Keratinocyte (primary cell): ENCODE results near the gene SLITRK6. TPM values are rescaled to one million over a fixed set of nuclear protein-coding genes. Genes with fewer than 3 reads are reported as not detected.

Experiments used
- DNase-seq: peaks from one replicate; pipeline ENCODE4 v3.0.0-alpha.2; 2011; ENCODE audit warnings: low read depth, missing footprints, low spot score
- FAIRE-seq: peaks from 2 replicates; lab custom pipeline; 2011; peaks lifted over from hg19 to GRCh38; lab: Jason Lieb, UNC
- H2AFZ ChIP-seq: 2 replicates; pipeline ENCODE4 v1.6.0; 2012; ENCODE audit warnings: low read length, control low read depth, inconsistent platforms; ENCODE audit not compliant: control insufficient read depth
- H3K27ac ChIP-seq: 2 replicates; pipeline ENCODE4 v1.5.1; 2011; ENCODE audit warnings: low read length; ENCODE audit not compliant: control insufficient read depth, insufficient read depth
- H3K27me3 ChIP-seq: 3 replicates; pipeline ENCODE4 v1.6.0; 2011; ENCODE audit warnings: low read length; ENCODE audit not compliant: control insufficient read depth, insufficient read depth; ENCODE audit errors: extremely low read depth
- H3K36me3 ChIP-seq, 2 experiments: 2 replicates in 1 of 2; 3 replicates in 1 of 2; pipeline ENCODE4 v1.5.1; 2011; ENCODE audit warnings: low read length in 2 of 2, mild to moderate bottlenecking in 1 of 2; ENCODE audit not compliant: control insufficient read depth in 2 of 2, insufficient read depth in 2 of 2; ENCODE audit errors: extremely low read depth in 1 of 2
- H3K4me1 ChIP-seq: 3 replicates; pipeline ENCODE4 v1.5.1; 2011; ENCODE audit warnings: low read length; ENCODE audit not compliant: control insufficient read depth, insufficient read depth; ENCODE audit errors: extremely low read depth
- H3K4me2 ChIP-seq: 3 replicates; pipeline ENCODE4 v1.6.0; 2011; ENCODE audit warnings: low read depth, low read length; ENCODE audit not compliant: control insufficient read depth, insufficient read depth; ENCODE audit errors: extremely low read depth
- H3K4me3 ChIP-seq, 3 experiments: fragments of 200-600 bp in 1 of 3; sonication (generic) in 1 of 3; 2 replicates in 2 of 3; 3 replicates in 1 of 3; pipeline ENCODE4 v1.5.1; 2011 to 2016; ENCODE audit warnings: low read length in 3 of 3, mild to moderate bottlenecking in 3 of 3, control low read depth in 2 of 3, inconsistent platforms in 1 of 3, low read depth in 1 of 3, mixed read lengths in 1 of 3, mixed run types in 1 of 3, moderate library complexity in 1 of 3; ENCODE audit not compliant: control insufficient read depth in 2 of 3, insufficient read depth in 2 of 3; ENCODE audit errors: extremely low read depth in 1 of 3
- H3K79me2 ChIP-seq: 2 replicates; pipeline ENCODE4 v1.6.0; 2012; ENCODE audit warnings: low read length; ENCODE audit not compliant: control insufficient read depth, insufficient read depth
- H3K9ac ChIP-seq: 3 replicates; pipeline ENCODE4 v1.6.0; 2011; ENCODE audit warnings: low read length; ENCODE audit not compliant: control insufficient read depth, insufficient read depth; ENCODE audit errors: extremely low read depth
- H3K9me1 ChIP-seq: 3 replicates; pipeline ENCODE4 v1.6.0; 2011; ENCODE audit warnings: low read length; ENCODE audit not compliant: control insufficient read depth, insufficient read depth; ENCODE audit errors: extremely low read depth
- H3K9me3 ChIP-seq: 2 replicates; pipeline ENCODE4 v1.5.1; 2012; ENCODE audit warnings: low read depth, low read length; ENCODE audit not compliant: control insufficient read depth
- H4K20me1 ChIP-seq: 3 replicates; pipeline ENCODE4 v1.6.0; 2011; ENCODE audit warnings: low read length; ENCODE audit not compliant: control insufficient read depth, insufficient read depth; ENCODE audit errors: extremely low read depth
- CTCF ChIP-seq, 3 experiments: IDR thresholded peaks in 1 of 3; conservative IDR thresholded peaks in 1 of 3; optimal IDR thresholded peaks in 1 of 3; 2 replicates in 2 of 3; 3 replicates in 1 of 3; pipeline versions ENCODE3 to v1.5.1; 2011; ENCODE audit warnings: low read length in 3 of 3, mild to moderate bottlenecking in 3 of 3, moderate library complexity in 2 of 3, control low read depth in 1 of 3, inconsistent platforms in 1 of 3; ENCODE audit not compliant: insufficient read depth in 2 of 3; ENCODE audit errors: extremely low read depth in 1 of 3
- EZH2 ChIP-seq: IDR thresholded peaks from one replicate; pipeline ENCODE4 v1.6.1; 2012; ENCODE audit warnings: inconsistent platforms, mild to moderate bottlenecking, low read length, moderate library complexity
- dilution Hi-C: fragments of 300-500 bp; cut with MboI; formaldehyde crosslinking; loops from one replicate; pipeline ENCODE4 v1.7.0; 2020; ENCODE audit warnings: low sequenced_read_pairs; ENCODE audit not compliant: extremely low pct_ligation_motif_present
- polyA plus RNA-seq, 5 experiments: library from polyadenylated mRNA; depleted of rRNA in 3 of 5; stranded (reverse) in 3 of 5; stranded (forward) in 1 of 5; unstranded in 1 of 5; fragments of >200 nt; gene quantifications; 1 replicate in 1 of 5; 2 replicates in 3 of 5; 3 replicates in 1 of 5; pipeline versions ENCODE4 v1.2.1 to v1.2.3, GENCODE V29; 2011 to 2012; ENCODE audit warnings: missing spikeins in 2 of 5, low read depth in 1 of 5, low replicate concordance in 1 of 5

Gene SLITRK6
- polyA plus RNA-seq, 1 donor (not counting 4 experiments of a cell fraction or from before 2014, with no cell fraction given), result 12.3 TPM

GRCh38 chr13:85841427-85841826 is 42.2 kb upstream of the SLITRK6 start:
- Histone ChIP-seq H2AFZ (no peak overlapping the region), H3K4me1 (no peaks in the 10 kb centered on the region), H3K4me2 (no peak overlapping the region), H3K27me3 (no peaks in the 10 kb centered on the region), H3K9me3 (no peaks in the 10 kb centered on the region), H3K9ac (no peak overlapping the region), H3K4me3 (no peak overlapping the region), H3K9me1 (no peaks in the 10 kb centered on the region), H3K36me3 (no peaks in the 10 kb centered on the region), H4K20me1 (no peaks in the 10 kb centered on the region), H3K27ac (no peak overlapping the region), H3K79me2 (no peaks in the 10 kb centered on the region)
- no peak for DNase-seq
- TF ChIP-seq EZH2 (no peak), CTCF (optimal IDR thresholded peaks at IDR 0.05 in 1 of 3, IDR thresholded peaks at IDR 0.05 in 1 of 3, conservative IDR thresholded peaks at IDR 0.05 in 1 of 3; ENCODE audit: extremely low read depth in 1 of 3, insufficient read depth in 2 of 3, low read length in 3 of 3) (no peak)
- dilution Hi-C loops, result no loop called here
- FAIRE-seq, result no peak

- TF ChIP-seq CTCF (optimal IDR thresholded peaks at IDR 0.05 in 1 of 3, IDR thresholded peaks at IDR 0.05 in 1 of 3, conservative IDR thresholded peaks at IDR 0.05 in 1 of 3; ENCODE audit: extremely low read depth in 1 of 3, insufficient read depth in 2 of 3, low read length in 3 of 3) (no peak), EZH2 (no peak)
- no peaks in the 10 kb centered on the region for H3K4me1 ChIP-seq
- H3K36me3 ChIP-seq, result no peaks in the 10 kb centered on the region
- DNase-seq (no peak), FAIRE-seq (no peak)
- H4K20me1 ChIP-seq, result no peaks in the 10 kb centered on the region
- no peak overlapping the region for H3K27ac ChIP-seq
- H3K4me3 ChIP-seq, result no peak overlapping the region
- H3K9me1 ChIP-seq, result no peaks in the 10 kb centered on the region
- no peak overlapping the region for H3K9ac ChIP-seq
- H3K4me2 ChIP-seq, result no peak overlapping the region
- dilution Hi-C loops, result no loop called here
- H3K9me3 ChIP-seq, result no peaks in the 10 kb centered on the region
- no peaks in the 10 kb centered on the region for H3K79me2 ChIP-seq
- H3K27me3 ChIP-seq, result no peaks in the 10 kb centered on the region
- no peak overlapping the region for H2AFZ ChIP-seq
Measured at GRCh38 chr13:85833921-85834320, 34.7 kb upstream of the SLITRK6 start.
